ENCODE results near the gene CCDC85A. TPM values are rescaled to one million over a fixed set of nuclear protein-coding genes. Genes with fewer than 3 reads are reported as not detected.
A peak's percentile ranks its signal among the peaks of the same experiment; 100 is the strongest.

CCDC85A gene
- total and polyA plus RNA-seq, 9 donors = 0.17 to 6.8 (median 0.65) TPM

DNA sequence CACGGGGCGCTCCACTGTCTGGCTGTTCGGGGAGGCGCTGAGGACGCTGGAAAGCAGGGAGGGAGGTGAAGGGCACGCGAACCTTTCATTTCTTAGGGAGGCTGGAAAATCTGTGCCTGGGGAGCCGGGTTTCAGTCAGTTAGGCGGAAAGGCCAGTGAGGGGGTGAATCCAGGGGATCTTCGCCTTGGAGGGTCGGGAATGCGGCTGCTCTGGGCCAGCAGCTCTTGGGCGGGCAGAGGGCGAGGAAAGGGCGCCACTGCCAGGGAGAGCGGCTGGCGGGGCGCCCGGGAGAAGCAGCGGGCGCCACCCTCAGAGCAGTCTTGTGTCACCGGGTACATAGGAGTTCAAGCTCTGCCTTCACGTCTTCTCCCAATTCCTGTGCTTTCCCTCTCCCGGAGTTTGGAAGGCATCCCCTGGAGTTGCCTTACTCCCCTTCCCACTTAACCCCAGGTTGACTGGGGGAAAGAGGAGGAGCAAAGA, 1.4 kb downstream of the CCDC85A start:
- intact Hi-C loops (cut with DNase I) = loop anchor here in 2 of 4 donors (10.0 kb wide), 2 partner anchors 570 to 1330 kb away; no protein-coding TSS in a partner anchor
- 0 to 1% (median 1%) methylated on average over 21 to 24 of the region's 24 CpGs for WGBS, 3 donors

DNA sequence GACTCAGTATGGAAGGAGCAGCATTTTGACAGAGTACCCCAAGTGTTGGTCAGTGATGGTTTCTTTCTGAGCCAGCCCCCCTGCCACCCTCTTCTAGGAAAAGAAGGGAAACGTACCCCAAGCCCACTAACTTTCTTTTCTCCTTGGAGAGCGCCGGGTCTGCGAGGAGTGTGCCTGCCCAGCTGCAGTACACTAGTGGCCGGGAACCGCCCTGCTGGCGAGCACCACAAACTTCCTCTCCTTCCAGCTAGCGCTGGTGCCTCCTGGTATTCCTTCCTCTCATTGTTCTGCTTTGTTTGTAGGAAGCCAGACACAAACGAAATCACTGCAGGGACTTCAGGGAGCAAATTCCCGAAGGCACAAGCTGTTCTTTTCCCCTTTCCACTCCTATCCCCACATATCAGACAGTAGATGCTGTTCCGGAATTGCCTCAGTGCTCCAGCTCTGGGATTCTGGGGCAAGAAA, 1.8 kb downstream of the CCDC85A start:
- Histone ChIP-seq H3K27ac (no peak overlapping the region), H3K9me3 (no peaks in the 10 kb centered on the region), H3K4me1 (ENCODE audit: insufficient read depth) (peaks cover 6% of the 10 kb centered on the region), H3K27me3 (no peaks in the 10 kb centered on the region), H3K4me3 (peak overlapping the region; percentile 63), H3K36me3 (no peaks in the 10 kb centered on the region)
- intact Hi-C loops (cut with DNase I) = loop anchor here in 2 of 4 donors (10.0 kb wide), 2 partner anchors 569 to 1329 kb away; no protein-coding TSS in a partner anchor
- TF ChIP-seq POLR2A (IDR thresholded peaks at IDR 0.05) (no peak), CTCF (IDR thresholded peaks at IDR 0.05) (no peak), EP300 (IDR thresholded peaks at IDR 0.05) (no peak)
- WGBS, 3 donors = 4 to 8% (median 7%) methylated on average over 11 of the region's 11 CpGs
- DNase-seq = no peak

More for the DNA sequence above, 1.4 kb downstream of the CCDC85A start:
- H3K36me3 ChIP-seq = no peaks in the 10 kb centered on the region
- H3K27ac ChIP-seq = no peak overlapping the region
- H3K4me1 ChIP-seq (ENCODE audit: insufficient read depth) = peaks cover 6% of the 10 kb centered on the region
- H3K9me3 ChIP-seq = no peaks in the 10 kb centered on the region
- TF ChIP-seq CTCF (IDR thresholded peaks at IDR 0.05) (no peak), POLR2A (IDR thresholded peaks at IDR 0.05) (no peak), EP300 (IDR thresholded peaks at IDR 0.05) (no peak)
- no peaks in the 10 kb centered on the region for H3K27me3 ChIP-seq
- no peak for DNase-seq
- H3K4me3 ChIP-seq = peak overlapping the region; percentile 63

- no peaks in the 10 kb centered on the region for H3K4me1 ChIP-seq (ENCODE audit: insufficient read depth)
- DNase-seq = no peak
- H3K27me3 ChIP-seq = no peaks in the 10 kb centered on the region
- no peak overlapping the region for H3K27ac ChIP-seq
- no peak for TF ChIP-seq CTCF (IDR thresholded peaks at IDR 0.05)
- TF ChIP-seq POLR2A (IDR thresholded peaks at IDR 0.05) = no peak
- no peak for TF ChIP-seq EP300 (IDR thresholded peaks at IDR 0.05)
- no peaks in the 10 kb centered on the region for H3K9me3 ChIP-seq
- no peaks in the 10 kb centered on the region for H3K36me3 ChIP-seq
- intact Hi-C loops (cut with DNase I) = no loop called here
- H3K4me3 ChIP-seq = no peak overlapping the region
Measured at GRCh38 chr2:56191617-56192016, 7.8 kb downstream of the CCDC85A start.

DNA sequence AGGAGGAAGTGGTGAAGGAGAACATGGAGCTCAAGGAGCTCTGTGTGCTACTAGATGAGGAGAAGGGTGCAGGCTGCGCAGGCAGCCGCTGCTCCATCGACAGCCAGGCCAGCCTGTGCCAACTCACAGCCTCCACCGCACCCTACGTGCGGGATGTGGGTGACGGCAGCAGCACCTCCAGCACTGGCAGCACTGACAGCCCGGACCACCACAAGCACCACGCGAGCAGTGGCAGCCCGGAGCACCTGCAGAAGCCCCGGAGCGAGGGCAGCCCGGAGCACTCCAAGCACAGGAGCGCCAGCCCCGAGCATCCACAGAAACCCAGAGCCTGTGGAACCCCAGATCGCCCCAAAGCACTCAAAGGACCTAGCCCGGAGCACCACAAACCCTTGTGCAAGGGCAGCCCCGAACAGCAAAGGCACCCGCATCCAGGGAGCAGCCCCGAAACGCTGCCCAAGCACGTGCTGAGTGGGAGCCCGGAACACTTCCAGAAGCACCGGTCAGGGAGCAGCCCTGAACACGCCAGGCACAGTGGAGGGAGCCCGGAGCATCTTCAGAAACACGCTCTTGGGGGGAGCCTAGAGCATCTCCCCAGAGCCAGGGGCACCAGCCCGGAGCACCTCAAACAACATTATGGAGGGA, 9.0 kb downstream of the CCDC85A start:
- Histone ChIP-seq H3K36me3 (no peaks in the 10 kb centered on the region), H3K4me3 (no peak overlapping the region), H3K4me1 (ENCODE audit: insufficient read depth) (no peaks in the 10 kb centered on the region), H3K9me3 (no peaks in the 10 kb centered on the region), H3K27ac (no peak overlapping the region), H3K27me3 (no peaks in the 10 kb centered on the region)
- no peak for DNase-seq
- 89 to 95% (median 92%) methylated on average over 27 to 29 of the region's 29 CpGs for WGBS, 3 donors
- intact Hi-C loops (cut with DNase I) = no loop called here
- no peak for TF ChIP-seq CTCF (IDR thresholded peaks at IDR 0.05)
- no peak for TF ChIP-seq POLR2A (IDR thresholded peaks at IDR 0.05)
- no peak for TF ChIP-seq EP300 (IDR thresholded peaks at IDR 0.05)

Data from ovary (tissue), 9 donors.